ENCODE results near the gene TMCO1. TPM values are rescaled to one million over a fixed set of nuclear protein-coding genes. Genes with fewer than 3 reads are reported as not detected.

The TMCO1 gene
- total and polyA plus RNA-seq, 2 of the 13 experiments (the other 11 are each of a cell fraction or from before 2014, with no cell fraction given) = 106 to 119 TPM

DNA sequence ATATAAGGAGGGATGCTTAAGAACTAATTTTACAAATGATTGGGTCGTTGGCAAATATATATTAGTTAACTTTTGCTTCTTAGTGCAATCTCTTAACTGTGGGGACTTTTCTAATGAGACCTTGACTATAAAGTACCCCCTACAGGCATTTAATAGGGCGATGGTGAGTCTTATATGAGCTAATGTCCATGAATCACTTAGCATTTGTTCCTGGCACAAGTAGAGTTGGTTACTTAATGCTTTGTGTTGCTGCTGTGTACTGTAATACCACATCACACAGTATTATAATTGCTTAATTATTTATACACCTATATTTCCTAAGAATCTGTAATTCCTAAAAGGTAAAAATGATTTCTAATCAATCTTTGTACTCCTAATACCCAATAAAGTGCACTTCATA is 25.3 kb upstream of the TMCO1 start:
- no peaks in the 10 kb centered on the region for H3K9me3 ChIP-seq (ENCODE audit: low read length)
- in situ Hi-C loops (cut with HindIII; ENCODE audit: extremely low pct_ligation_motif_present, low pct_unique_long_range_greater_than_20kb) (no loop called here), intact Hi-C loops (cut with micrococcal nuclease; ENCODE audit: unreplicated experiment) (no loop called here)
- 3% methylated on average over 2 of the region's 2 CpGs for WGBS (ENCODE audit: low lambda C conversion rate)
- no peak overlapping the region for H3K4me3 ChIP-seq (replicated peaks in 1 of 3; ENCODE audit: insufficient read depth in 1 of 3, low read depth in 2 of 3, low read length in 3 of 3)
- no peak overlapping the region for H3K9ac ChIP-seq (ENCODE audit: insufficient read depth, low read depth, low read length)
- DNase-seq (ENCODE audit: low spot score) (no peak), FAIRE-seq (no peak), ATAC-seq (no peak)
- H3K36me3 ChIP-seq (replicated peaks in 1 of 2; ENCODE audit: control insufficient read depth in 1 of 2, insufficient read depth in 2 of 2, low read length in 2 of 2) = no peaks in the 10 kb centered on the region
- POLR2A ChIA-PET = no interaction called here
- H4K20me1 ChIP-seq (ENCODE audit: insufficient read depth, low read length) = no peaks in the 10 kb centered on the region
- H3K27me3 ChIP-seq (ENCODE audit: control insufficient read depth in 1 of 2, insufficient read depth in 2 of 2, low read length in 2 of 2) = no peaks in the 10 kb centered on the region; a peak in 1 of 5 replicates
- 0 out of 2 replicates have a peak, but pooled peaks cover 5% of the 10 kb centered on the region for H3K4me1 ChIP-seq (ENCODE audit: insufficient read depth, low read length)
- no peak overlapping the region for H2AFZ ChIP-seq (ENCODE audit: low read length)
- no peaks in the 10 kb centered on the region for H3K79me2 ChIP-seq (ENCODE audit: insufficient read depth, low read length)
- TF ChIP-seq THAP11 (CRISPR knock-in tag; IDR thresholded peaks at IDR 0.05) (no peak), SOX6 (IDR thresholded peaks at IDR 0.05) (no peak), SOX6 (CRISPR knock-in tag; IDR thresholded peaks at IDR 0.05) (no peak)
- TF ChIP-seq, protein P1, sequence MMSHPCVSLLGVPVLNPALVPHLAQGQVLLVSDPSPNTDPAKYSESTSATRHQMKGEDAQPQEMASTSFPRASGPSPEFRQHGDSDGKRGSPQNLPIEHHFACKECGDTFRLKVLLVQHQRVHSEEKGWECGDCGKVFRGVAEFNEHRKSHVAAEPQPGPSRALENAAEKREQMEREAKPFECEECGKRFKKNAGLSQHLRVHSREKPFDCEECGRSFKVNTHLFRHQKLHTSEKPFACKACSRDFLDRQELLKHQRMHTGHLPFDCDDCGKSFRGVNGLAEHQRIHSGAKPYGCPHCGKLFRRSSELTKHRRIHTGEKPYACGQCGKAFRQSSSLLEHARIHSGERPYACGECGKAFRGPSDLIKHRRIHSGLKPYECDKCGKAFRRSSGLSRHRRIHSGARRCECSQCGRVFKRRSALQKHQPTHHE (CRISPR knock-in tag; IDR thresholded peaks at IDR 0.05; ENCODE audit: borderline replicate concordance) = no peak
- TF ChIP-seq, protein P2, sequence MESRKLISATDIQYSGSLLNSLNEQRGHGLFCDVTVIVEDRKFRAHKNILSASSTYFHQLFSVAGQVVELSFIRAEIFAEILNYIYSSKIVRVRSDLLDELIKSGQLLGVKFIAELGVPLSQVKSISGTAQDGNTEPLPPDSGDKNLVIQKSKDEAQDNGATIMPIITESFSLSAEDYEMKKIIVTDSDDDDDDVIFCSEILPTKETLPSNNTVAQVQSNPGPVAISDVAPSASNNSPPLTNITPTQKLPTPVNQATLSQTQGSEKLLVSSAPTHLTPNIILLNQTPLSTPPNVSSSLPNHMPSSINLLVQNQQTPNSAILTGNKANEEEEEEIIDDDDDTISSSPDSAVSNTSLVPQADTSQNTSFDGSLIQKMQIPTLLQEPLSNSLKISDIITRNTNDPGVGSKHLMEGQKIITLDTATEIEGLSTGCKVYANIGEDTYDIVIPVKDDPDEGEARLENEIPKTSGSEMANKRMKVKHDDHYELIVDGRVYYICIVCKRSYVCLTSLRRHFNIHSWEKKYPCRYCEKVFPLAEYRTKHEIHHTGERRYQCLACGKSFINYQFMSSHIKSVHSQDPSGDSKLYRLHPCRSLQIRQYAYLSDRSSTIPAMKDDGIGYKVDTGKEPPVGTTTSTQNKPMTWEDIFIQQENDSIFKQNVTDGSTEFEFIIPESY (CRISPR knock-in tag; IDR thresholded peaks at IDR 0.05) = no peak
- CTCF ChIA-PET (ENCODE audit: low intra/inter-chr PET ratio, low total read pairs) = no interaction called here
- no TSS peak for BruUV-seq (replicated peaks)
- no peak overlapping the region for H3K27ac ChIP-seq (ENCODE audit: extremely low read length, insufficient read depth, low read length)
- H3K4me2 ChIP-seq (ENCODE audit: low read depth, low read length) = no peak overlapping the region

DNA sequence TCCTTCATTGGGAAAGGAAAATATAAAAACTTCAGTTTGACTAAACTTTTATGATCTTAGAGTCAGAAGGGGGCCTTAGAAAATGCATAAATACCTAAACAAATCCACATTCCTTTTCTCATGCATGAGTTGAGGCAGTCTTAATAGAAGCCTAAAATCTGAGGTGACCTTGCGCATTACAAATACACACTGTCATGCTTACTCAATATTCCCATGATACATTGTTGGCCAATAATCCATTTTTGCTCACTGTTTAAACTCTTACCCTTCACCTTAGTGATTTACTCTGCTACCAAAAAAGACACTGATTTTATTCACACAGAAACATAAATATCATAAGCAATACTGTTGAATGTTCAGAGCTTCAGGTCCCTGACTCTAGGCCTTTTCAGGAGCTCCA is 19.1 kb upstream of the TMCO1 start:
- DNase-seq (ENCODE audit: low spot score) = no peak
- CTCF ChIA-PET (ENCODE audit: low intra/inter-chr PET ratio, low total read pairs) = no interaction called here
- H3K4me2 ChIP-seq (ENCODE audit: low read depth, low read length) = no peak overlapping the region
- POLR2A ChIA-PET = no interaction called here
- no peak overlapping the region for H3K9ac ChIP-seq (ENCODE audit: insufficient read depth, low read depth, low read length)
- H3K27me3 ChIP-seq (ENCODE audit: control insufficient read depth in 1 of 2, insufficient read depth in 2 of 2, low read length in 2 of 2) = no peaks in the 10 kb centered on the region; a peak in 1 of 5 replicates
- no peak for ATAC-seq
- H3K4me3 ChIP-seq (replicated peaks in 1 of 3; ENCODE audit: insufficient read depth in 1 of 3, low read depth in 2 of 3, low read length in 3 of 3) = no peak overlapping the region
- intact Hi-C loops (cut with micrococcal nuclease; ENCODE audit: unreplicated experiment) (no loop called here), in situ Hi-C loops (cut with HindIII; ENCODE audit: extremely low pct_ligation_motif_present, low pct_unique_long_range_greater_than_20kb) (no loop called here)
- H2AFZ ChIP-seq (ENCODE audit: low read length) = no peak overlapping the region
- H3K27ac ChIP-seq (ENCODE audit: extremely low read length, insufficient read depth, low read length) = no peak overlapping the region
- H4K20me1 ChIP-seq (ENCODE audit: insufficient read depth, low read length) = no peaks in the 10 kb centered on the region
- 87% methylated on average over 1 of the region's 1 CpG for WGBS (ENCODE audit: low lambda C conversion rate)
- H3K4me1 ChIP-seq (ENCODE audit: insufficient read depth, low read length) = peaks cover 25% of the 10 kb centered on the region
- FAIRE-seq = no peak
- no peaks in the 10 kb centered on the region for H3K9me3 ChIP-seq (ENCODE audit: low read length)
- H3K79me2 ChIP-seq (ENCODE audit: insufficient read depth, low read length) = no peaks in the 10 kb centered on the region
- BruUV-seq (replicated peaks) = no TSS peak
- no peaks in the 10 kb centered on the region for H3K36me3 ChIP-seq (replicated peaks in 1 of 2; ENCODE audit: control insufficient read depth in 1 of 2, insufficient read depth in 2 of 2, low read length in 2 of 2)
- TF ChIP-seq KLF12 (CRISPR knock-in tag; IDR thresholded peaks at IDR 0.05; ENCODE audit: borderline replicate concordance) (no peak), ZNF232 (CRISPR knock-in tag; IDR thresholded peaks at IDR 0.05; ENCODE audit: borderline replicate concordance) (no peak), ZNF460 (CRISPR knock-in tag; IDR thresholded peaks at IDR 0.05; ENCODE audit: borderline replicate concordance) (no peak), ZFYVE20 (CRISPR knock-in tag; IDR thresholded peaks at IDR 0.05; ENCODE audit: borderline replicate concordance, low read depth) (no peak), DNMT3B (CRISPR knock-in tag; conservative IDR thresholded peaks at IDR 0.05) (no peak), ZNF354B (CRISPR knock-in tag; IDR thresholded peaks at IDR 0.05) (no peak), ZFP36L2 (CRISPR knock-in tag; IDR thresholded peaks at IDR 0.05) (no peak)
- TF ChIP-seq, protein P1 (CRISPR knock-in tag; IDR thresholded peaks at IDR 0.05; ENCODE audit: borderline replicate concordance) = no peak
- TF ChIP-seq, protein P3, sequence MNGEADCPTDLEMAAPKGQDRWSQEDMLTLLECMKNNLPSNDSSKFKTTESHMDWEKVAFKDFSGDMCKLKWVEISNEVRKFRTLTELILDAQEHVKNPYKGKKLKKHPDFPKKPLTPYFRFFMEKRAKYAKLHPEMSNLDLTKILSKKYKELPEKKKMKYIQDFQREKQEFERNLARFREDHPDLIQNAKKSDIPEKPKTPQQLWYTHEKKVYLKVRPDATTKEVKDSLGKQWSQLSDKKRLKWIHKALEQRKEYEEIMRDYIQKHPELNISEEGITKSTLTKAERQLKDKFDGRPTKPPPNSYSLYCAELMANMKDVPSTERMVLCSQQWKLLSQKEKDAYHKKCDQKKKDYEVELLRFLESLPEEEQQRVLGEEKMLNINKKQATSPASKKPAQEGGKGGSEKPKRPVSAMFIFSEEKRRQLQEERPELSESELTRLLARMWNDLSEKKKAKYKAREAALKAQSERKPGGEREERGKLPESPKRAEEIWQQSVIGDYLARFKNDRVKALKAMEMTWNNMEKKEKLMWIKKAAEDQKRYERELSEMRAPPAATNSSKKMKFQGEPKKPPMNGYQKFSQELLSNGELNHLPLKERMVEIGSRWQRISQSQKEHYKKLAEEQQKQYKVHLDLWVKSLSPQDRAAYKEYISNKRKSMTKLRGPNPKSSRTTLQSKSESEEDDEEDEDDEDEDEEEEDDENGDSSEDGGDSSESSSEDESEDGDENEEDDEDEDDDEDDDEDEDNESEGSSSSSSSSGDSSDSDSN (CRISPR knock-in tag; IDR thresholded peaks at IDR 0.05) = no peak

All from HepG2 (cell line).